HEK293T (cell line): ENCODE results near the gene IL17REL.

Experiments
- CTCF ChIA-PET: fragments of 350-600 bp; formaldehyde crosslinking; extraction: SDS; loops from one replicate; lab custom pipeline; 2021; ENCODE audit warnings: antibody characterized with exemption, inconsistent platforms; lab: Yijun Ruan, JAX
- POLR2A ChIA-PET: fragments of 350-600 bp; formaldehyde crosslinking; extraction: SDS; loops from one replicate; lab custom pipeline; 2020; ENCODE audit warnings: antibody characterized with exemption, inconsistent platforms; lab: Yijun Ruan, JAX
- DNase-seq: peaks from one replicate; pipeline ENCODE4 v3.0.0; 2012; ENCODE audit warnings: mixed read lengths; ENCODE audit errors: extremely low spot score
- ARNT ChIP-seq: fragments of 450-650 bp; IDR thresholded peaks from 2 replicates; pipeline ENCODE4 v1.6.1; 2017; ENCODE audit warnings: mild to moderate bottlenecking
- BHLHE40 ChIP-seq: fragments of 450-650 bp; IDR thresholded peaks from 2 replicates; pipeline ENCODE4 v1.6.1; 2016; ENCODE audit warnings: mild to moderate bottlenecking, moderate library complexity, borderline replicate concordance
- CTBP1 ChIP-seq: fragments of 450-650 bp; IDR thresholded peaks from 2 replicates; pipeline ENCODE4 v1.6.1; 2016; ENCODE audit warnings: borderline replicate concordance
- ELF4 ChIP-seq: fragments of 450-650 bp; IDR thresholded peaks from 2 replicates; pipeline ENCODE4 v1.6.1; 2017; ENCODE audit warnings: antibody characterized with exemption
- FOXA1 ChIP-seq: fragments of 450-650 bp; IDR thresholded peaks from 2 replicates; pipeline ENCODE4 v1.6.1; 2016; ENCODE audit warnings: mild to moderate bottlenecking
- FOXK2 ChIP-seq: fragments of 450-650 bp; IDR thresholded peaks from 2 replicates; pipeline ENCODE4 v1.6.1; 2016; ENCODE audit warnings: mild to moderate bottlenecking
- FOXM1 ChIP-seq: fragments of 450-650 bp; IDR thresholded peaks from 2 replicates; pipeline ENCODE4 v1.6.1; 2017; ENCODE audit warnings: mild to moderate bottlenecking, borderline replicate concordance
- HDGF ChIP-seq: fragments of 450-650 bp; IDR thresholded peaks from 2 replicates; pipeline ENCODE4 v1.6.1; 2017; ENCODE audit warnings: antibody characterized with exemption, borderline replicate concordance
- L3MBTL2 ChIP-seq: fragments of 450-650 bp; conservative IDR thresholded peaks from 2 replicates; pipeline ENCODE4 v1.6.1; 2016; ENCODE audit warnings: mild to moderate bottlenecking
- LEF1 ChIP-seq: fragments of 450-650 bp; IDR thresholded peaks from 2 replicates; pipeline ENCODE4 v1.6.1; 2017; ENCODE audit warnings: mild to moderate bottlenecking, borderline replicate concordance
- NFRKB ChIP-seq: fragments of 450-650 bp; IDR thresholded peaks from 2 replicates; pipeline ENCODE4 v1.6.1; 2016; ENCODE audit warnings: mild to moderate bottlenecking, moderate library complexity
- SP1 ChIP-seq: fragments of 450-650 bp; IDR thresholded peaks from 2 replicates; pipeline ENCODE4 v1.6.1; 2017
- SUZ12 ChIP-seq: fragments of 450-650 bp; IDR thresholded peaks from 2 replicates; pipeline ENCODE4 v1.6.1; 2016; ENCODE audit warnings: mild to moderate bottlenecking
- TARDBP ChIP-seq: fragments of 450-650 bp; IDR thresholded peaks from 2 replicates; pipeline ENCODE4 v1.6.1; 2016
- ZNF384 ChIP-seq: fragments of 450-650 bp; IDR thresholded peaks from 2 replicates; pipeline ENCODE4 v1.6.1; 2016
- TF ChIP-seq, protein P1 (sequence below): fragments of 450-650 bp; IDR thresholded peaks from 2 replicates; pipeline ENCODE4 v1.6.1; 2016

The IL17REL gene

DNA sequence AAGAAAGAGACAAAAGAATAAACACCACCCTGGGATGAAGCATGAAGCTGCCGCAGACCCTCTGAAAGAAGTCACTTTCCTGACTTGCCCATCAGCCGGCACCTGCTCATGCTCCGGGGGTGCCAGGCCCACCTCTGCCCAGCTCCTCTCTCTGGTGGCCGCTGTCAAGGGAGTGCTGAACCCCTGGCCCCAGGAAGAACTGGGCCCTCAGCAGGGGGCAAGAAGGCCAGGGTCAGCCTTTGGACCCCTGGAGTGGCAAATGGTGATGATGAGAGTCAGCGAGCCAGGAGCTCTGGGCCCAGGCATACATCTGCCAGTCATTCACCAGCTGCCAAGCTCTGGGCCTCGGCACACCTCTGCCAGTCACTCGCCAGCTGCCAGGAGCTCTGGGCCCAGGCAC lies 28.2 kb upstream of the IL17REL start:
- ChIA-PET POLR2A (no interaction called here), CTCF (no interaction called here)
- TF ChIP-seq TARDBP = no peak
- TF ChIP-seq FOXK2 = no peak
- TF ChIP-seq ELF4 = no peak
- TF ChIP-seq SUZ12 = no peak
- DNase-seq = no peak

DNA sequence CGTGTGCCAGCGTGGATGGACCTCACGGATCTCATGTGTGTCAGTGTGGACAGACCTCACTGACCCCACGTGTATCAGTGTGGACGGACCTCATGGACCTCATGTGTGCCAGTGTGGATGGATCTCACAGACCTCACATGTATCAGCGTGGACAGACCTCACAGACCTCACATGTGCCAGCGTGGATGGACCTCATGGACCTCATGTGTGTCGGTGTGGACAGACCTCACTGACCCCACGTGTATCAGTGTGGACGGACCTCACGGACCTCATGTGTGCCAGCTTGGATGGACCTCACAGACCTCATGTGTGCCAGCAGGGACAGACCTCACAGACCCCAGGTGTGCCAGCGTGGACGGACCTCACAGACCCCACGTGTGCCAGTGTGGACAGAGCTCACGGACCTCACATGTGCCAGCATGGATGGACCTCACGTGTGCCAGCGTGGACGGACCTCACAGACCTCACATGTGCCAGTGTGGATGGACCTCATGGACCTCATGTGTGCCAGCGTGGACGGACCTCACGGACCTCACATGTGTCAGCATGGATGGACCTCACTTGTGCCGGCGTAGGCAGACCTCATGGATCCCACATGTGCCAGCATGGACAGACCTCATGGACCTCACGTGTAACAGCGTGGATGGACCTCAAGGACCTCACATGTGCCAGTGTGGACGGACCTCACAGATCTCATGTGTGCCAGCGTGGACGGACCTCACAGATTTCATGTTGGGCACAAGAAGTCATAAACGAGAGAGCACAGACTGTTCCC lies 27.3 kb upstream of the IL17REL start:
- no peak for DNase-seq
- ChIA-PET POLR2A (no interaction called here), CTCF (no interaction called here)
- no peak for TF ChIP-seq BHLHE40
- no peak for TF ChIP-seq FOXM1
- TF ChIP-seq CTBP1 = no peak
- no peak for TF ChIP-seq ELF4
- no peak for TF ChIP-seq LEF1
- TF ChIP-seq ARNT = no peak
- TF ChIP-seq SUZ12 = no peak
- no peak for TF ChIP-seq ZNF384
- TF ChIP-seq, protein P1, sequence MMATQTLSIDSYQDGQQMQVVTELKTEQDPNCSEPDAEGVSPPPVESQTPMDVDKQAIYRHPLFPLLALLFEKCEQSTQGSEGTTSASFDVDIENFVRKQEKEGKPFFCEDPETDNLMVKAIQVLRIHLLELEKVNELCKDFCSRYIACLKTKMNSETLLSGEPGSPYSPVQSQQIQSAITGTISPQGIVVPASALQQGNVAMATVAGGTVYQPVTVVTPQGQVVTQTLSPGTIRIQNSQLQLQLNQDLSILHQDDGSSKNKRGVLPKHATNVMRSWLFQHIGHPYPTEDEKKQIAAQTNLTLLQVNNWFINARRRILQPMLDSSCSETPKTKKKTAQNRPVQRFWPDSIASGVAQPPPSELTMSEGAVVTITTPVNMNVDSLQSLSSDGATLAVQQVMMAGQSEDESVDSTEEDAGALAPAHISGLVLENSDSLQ = no peak
- TF ChIP-seq L3MBTL2 = no peak
- TF ChIP-seq SP1 = no peak
- no peak for TF ChIP-seq NFRKB
- no peak for TF ChIP-seq FOXA1
- no peak for TF ChIP-seq TARDBP
- no peak for TF ChIP-seq FOXK2
- no peak for TF ChIP-seq HDGF

DNA sequence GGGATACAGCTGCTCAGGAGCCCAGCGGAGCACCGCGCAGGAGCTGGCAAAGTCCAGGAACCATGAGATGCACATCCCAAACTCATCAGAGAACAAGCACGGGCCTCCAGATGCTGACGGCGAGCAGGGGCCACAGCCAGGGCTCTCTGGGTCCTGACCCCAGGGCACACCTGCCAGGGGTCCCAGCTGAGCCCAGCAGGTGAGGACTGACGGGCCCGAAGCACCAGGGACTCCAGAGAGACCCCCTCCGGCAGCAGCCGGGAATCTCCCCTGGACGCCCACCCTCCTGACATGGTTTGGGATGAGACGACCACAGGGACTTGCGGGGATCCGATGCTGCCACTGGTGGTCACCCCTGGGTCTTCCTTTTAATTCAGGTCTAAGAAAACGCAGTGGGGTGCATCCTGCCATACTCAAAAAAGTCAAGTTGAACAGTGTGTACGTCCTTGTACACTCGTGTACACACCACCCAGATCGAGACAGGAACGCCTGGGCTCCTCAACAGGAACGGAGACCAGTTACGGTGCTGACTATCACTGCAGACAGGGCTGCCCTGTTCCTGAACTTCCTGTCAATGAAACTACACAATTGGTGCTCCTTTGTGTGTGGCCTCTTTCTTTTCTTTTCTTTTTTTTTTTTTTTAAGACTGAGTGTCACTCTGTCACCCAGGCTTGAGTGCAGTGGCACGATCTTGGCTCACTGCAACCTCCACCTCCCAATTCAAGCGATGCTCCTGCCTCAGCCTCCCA lies 23.6 kb upstream of the IL17REL start:
- ChIA-PET CTCF (interaction anchor here (0.8 kb wide), 1 partner anchor 23 kb away, joined by 3 read pairs; no protein-coding TSS in a partner anchor), POLR2A (no interaction called here)
- DNase-seq = no peak
- TF ChIP-seq ELF4 = no peak
- TF ChIP-seq TARDBP = no peak
- no peak for TF ChIP-seq HDGF

DNA sequence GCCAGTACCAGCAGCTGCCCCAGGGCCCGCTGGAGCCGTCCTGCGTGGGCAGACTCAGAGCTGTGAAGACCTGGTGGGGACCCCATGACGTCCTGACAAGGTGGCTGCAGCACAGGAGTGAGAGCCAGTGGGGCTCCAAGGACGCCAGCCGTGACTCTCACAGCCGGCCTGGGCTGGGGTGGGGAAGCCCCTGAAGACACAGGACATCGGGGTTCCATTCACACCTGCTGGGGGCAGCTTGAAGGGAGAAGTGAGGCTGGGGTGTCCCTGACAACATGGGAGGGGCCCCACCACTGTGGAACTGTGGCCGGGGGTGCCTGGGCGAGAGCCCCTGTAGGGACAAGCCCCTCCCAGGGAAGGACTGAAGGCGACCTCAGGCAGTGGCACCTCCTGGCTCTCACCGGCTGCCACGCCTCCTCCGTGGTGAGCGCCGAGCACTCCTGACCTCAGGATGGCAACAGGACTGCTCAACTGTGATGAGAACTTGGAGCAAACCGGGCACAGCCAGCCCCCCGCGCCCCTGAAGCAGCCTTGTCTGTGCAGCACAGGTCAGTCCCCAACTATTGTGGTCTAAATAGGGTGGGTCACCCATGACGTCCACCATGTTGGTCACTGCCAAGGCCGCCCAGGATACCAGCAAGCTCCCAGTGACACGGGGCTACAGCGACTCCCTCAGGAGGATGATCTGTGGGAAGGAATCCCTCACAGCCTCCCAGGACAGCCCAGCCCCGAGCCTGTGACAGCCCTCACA lies 22.7 kb upstream of the IL17REL start:
- no peak for DNase-seq
- POLR2A ChIA-PET = no interaction called here
- no peak for TF ChIP-seq ARNT
- TF ChIP-seq L3MBTL2 = no peak
- no peak for TF ChIP-seq SUZ12
- TF ChIP-seq LEF1 = no peak
- no peak for TF ChIP-seq FOXM1
- TF ChIP-seq ZNF384 = no peak
- TF ChIP-seq ELF4 = no peak
- TF ChIP-seq, protein P1 = no peak
- no peak for TF ChIP-seq FOXA1
- no peak for TF ChIP-seq BHLHE40
- TF ChIP-seq FOXK2 = no peak
- CTCF ChIA-PET = interaction anchor here (0.8 kb wide), 1 partner anchor 24 kb away, joined by 3 read pairs; no protein-coding TSS in a partner anchor

DNA sequence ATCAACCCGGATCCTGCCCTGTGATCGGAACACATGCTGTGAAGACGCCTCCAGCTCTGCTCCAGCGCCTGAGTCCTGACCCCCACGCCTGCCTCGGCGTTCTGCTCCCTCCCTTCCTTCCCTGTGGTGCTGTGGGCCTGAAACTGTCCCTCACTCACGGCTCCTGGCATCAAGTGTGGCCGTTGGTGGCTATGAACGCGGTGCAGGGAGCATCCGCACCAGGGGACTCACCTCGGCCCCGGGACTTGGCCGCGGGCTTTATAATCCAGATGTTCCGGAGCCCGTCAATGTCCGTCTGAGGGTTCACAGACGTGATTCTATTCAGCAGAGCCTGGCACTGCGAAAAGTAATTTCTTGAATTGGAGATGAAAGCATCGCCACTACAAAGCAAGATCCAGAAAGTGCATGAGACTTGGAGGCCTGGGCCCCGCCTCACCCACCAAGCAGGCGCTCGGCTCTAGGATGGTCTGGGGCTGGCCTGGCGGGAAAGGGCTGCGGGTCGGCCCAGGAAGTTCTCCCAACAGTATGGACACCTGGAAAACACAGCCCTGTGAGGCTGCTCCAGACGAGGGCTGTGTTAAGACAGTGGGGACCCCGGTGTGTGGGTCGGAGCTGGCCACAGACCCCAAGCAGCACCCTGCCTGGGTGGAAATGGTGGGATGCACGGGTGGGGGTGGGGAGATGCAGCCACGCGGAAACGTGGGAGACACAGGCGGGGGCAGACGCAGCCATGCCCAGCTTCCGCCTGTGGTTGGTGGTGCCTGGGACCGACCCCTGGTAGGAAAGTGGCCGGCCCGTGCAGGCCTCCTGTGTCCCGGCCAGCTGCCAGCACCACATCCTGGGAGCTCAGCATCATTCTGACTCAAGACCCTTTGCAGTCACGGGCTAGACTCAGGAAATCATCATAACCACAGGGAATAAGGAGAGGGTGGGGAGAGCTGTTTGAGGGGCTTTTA lies 21.8 kb upstream of the IL17REL start:
- DNase-seq = no peak
- TF ChIP-seq FOXA1 = no peak
- TF ChIP-seq FOXK2 = no peak
- TF ChIP-seq NFRKB = no peak
- TF ChIP-seq ARNT = no peak
- TF ChIP-seq FOXM1 = no peak
- ChIA-PET POLR2A (no interaction called here), CTCF (interaction anchor here (0.6 kb wide), 1 partner anchor 104 kb away, joined by 5 read pairs; no protein-coding TSS in a partner anchor)

DNA sequence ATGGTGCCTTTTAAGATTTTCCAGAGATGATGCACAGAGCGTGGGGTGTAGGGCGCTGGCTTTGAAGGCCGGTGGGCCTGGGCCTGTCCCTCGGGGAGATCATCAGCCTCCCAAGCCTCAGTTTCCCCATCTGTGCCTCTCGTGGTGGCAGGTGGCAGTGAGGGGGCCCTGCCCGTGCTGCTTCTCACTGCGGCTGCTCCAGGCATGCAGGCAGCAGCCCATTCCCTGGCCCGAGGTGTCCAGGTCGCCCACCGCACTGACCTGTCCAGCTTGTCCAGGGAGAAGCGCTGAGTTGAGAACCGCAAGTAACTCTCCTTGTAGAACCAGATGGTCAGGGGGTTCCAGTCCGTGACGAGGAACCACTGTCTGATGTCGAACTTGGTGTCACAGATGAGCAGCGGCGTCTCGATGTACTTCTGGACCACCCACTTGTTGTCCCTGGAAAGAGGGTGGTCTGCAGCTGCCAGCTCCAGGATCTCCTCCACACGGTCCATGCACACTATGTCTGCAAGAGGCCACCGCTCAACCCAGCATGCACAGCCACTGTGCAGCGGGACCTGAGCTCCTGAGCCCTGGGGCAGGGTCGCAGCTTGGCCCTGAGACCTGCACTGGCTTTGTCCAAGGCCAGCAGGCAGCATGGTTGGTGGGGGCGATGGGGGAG lies 20.5 kb upstream of the IL17REL start:
- POLR2A ChIA-PET = no interaction called here
- DNase-seq = no peak
- CTCF ChIA-PET = no interaction called here
- TF ChIP-seq HDGF = no peak
- no peak for TF ChIP-seq LEF1
- no peak for TF ChIP-seq FOXM1
- no peak for TF ChIP-seq ELF4
- TF ChIP-seq FOXK2 = no peak
- TF ChIP-seq ZNF384 = no peak
- no peak for TF ChIP-seq SP1
